Measurements from ENCODE around the gene CDK10.

The CDK10 gene

GRCh38 chr16:89738072-89738377, 51.5 kb downstream of the CDK10 start:
- DNase-seq = no peak

- DNase-seq = no peak
These were observed 52.2 kb downstream of the CDK10 start for GRCh38 chr16:89738538-89739317.

GRCh38 chr16:89739383-89739782, 52.9 kb downstream of the CDK10 start:
- no peak for DNase-seq

GRCh38 chr16:89741342-89742014, 55.0 kb downstream of the CDK10 start:
- no peak for DNase-seq

- no peak for DNase-seq
These were observed 56.5 kb downstream of the CDK10 start for GRCh38 chr16:89742948-89743347.

- DNase-seq = no peak
These were observed 58.3 kb downstream of the CDK10 start for GRCh38 chr16:89744813-89745212.

All from activated CD4-positive, alpha-beta T cell treated with anti-CD3 and anti-CD28 coated beads, Interleukin-2, amount 50 U/mL, for 4 hours (primary cell).